ENCODE measurements around the gene PEX3.
A peak's percentile ranks its signal among the peaks of the same experiment; 100 is the strongest.
"Not testable (repeated sequence)": the region's sequence is repeated elsewhere in the genome, so short reads cannot be mapped to it uniquely, and the experiment has no call there.

Gene PEX3

DNA sequence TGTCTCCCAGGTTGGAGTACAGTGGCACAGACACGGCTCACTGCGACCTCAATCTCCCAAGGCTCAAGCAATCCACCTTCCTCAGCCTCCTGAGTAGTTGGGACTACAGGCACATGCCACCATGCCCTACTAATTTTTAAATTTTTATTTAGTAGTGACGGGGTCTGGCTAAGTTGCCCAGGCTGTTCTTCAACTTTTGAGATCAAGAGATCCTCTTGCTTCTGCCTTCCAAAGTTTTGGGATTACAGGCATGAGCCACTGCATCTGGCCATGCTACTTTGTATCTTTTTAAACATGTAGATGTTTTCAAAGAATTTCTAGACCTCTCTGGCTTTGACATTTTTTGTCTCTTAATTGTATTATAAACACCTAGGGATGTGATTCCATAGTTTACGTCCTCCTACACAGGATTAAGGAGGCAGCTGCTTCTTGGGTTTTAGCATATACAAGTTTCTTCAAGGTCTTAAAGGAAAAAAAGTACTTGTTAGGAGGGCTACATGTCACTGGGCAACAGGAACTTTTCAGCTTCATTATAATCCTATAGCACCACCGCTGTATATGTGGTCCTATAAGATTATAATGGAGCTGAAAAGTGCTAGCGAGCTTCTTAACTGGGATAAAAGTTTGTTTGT, 1.4 kb upstream of the PEX3 start:
- DNase-seq = no peak

DNA sequence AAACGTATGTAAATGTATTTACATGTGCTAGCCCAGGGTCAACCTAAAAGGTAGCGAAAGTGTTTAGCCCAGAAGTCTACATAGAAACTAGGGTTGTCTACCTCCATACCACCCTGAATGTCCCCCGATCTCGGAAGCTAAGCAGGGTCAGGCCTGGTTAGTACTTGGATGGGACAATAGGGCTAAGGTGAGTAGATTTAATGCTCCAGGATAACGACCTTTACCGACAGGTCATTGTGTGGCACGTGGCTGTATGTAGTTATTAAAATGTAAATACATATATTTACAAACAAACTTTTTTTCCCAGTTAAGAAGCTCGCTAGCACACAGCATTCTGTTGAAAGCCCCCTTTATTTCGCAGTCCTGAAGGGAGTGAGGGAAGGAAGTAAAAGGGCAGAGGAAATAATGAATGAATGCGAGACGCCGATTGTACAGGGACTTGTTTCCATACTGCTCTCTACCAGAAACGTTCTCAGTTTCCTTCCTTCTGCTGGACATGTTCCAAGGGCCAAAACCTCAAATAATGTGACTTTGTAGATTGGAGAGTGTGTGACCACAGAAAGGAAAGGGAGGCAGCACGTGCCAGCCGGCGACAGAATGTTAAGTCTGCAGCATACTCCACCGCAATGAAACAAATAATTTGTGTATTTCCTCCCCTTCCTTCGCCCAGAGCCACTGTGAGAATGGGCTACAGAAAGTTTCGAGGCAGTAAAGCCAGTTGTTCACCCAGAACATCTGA, 722 bp upstream of the PEX3 start:
- peak; percentile 43 for DNase-seq

- DNase-seq = no peak
These were observed 926 bp downstream of the PEX3 start for GRCh38 chr6:143451531-143451930.

GRCh38 chr6:143457563-143458359, 7.2 kb downstream of the PEX3 start:
- no peak for DNase-seq

DNA sequence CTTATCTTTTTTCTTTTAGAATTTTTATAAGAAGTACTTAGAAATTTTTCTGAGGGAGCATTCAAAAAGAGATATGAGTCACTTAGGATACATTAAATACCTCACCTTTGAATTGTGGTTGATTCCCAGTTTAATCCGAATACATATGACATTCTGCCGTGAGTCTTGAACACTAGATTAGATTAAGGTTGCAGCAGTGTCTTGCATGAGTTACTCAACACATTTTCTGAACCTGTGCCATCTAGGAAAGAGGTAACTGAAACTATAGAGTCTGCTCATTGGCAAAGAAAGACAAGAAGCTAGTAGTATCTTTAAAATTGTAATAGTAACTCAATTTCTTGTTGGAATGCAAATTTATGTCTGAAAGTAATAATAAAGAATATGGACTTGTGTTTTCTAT, 14.9 kb downstream of the PEX3 start:
- DNase-seq = no peak

- DNase-seq = no peak
These were observed 17.4 kb downstream of the PEX3 start for GRCh38 chr6:143468026-143468425.

GRCh38 chr6:143468823-143469222, 18.2 kb downstream of the PEX3 start:
- DNase-seq = not testable (repeated sequence)

- no peak for DNase-seq
These were observed 21.2 kb downstream of the PEX3 start for GRCh38 chr6:143471822-143472221.

- DNase-seq = no peak
These were observed 25.9 kb downstream of the PEX3 start for GRCh38 chr6:143476545-143476944.

DNA sequence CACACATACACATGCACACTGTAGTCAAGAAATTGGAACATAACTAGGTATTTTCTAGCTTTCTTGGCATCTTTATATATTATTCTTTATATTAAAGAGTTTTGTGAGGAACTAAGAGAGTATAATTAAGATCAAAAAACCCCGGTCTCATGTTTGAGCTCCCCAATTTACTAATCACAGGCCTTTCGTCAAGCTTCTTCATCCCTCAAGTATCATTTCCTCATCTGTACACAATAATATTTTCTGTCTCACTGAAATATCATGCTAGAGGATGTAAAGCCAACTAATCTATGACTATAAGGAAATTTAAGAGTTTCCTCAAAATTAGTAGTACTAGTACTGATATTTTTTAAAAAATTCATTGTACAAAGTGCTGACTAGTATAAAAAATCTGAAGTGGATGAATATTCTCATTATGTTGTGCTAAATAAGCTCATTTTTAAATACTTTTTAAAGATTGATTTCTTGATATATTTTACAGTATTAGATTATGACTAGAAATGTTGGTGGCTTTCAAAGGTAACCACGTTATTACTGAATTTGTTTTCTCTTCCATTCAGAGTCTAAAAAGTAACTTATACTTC, 28.0 kb downstream of the PEX3 start:
- no peak for DNase-seq

- no peak for DNase-seq
These were observed 32.0 kb downstream of the PEX3 start for GRCh38 chr6:143482593-143482992.

- no peak for DNase-seq
These were observed 35.4 kb downstream of the PEX3 start for GRCh38 chr6:143485967-143486366.

DNA sequence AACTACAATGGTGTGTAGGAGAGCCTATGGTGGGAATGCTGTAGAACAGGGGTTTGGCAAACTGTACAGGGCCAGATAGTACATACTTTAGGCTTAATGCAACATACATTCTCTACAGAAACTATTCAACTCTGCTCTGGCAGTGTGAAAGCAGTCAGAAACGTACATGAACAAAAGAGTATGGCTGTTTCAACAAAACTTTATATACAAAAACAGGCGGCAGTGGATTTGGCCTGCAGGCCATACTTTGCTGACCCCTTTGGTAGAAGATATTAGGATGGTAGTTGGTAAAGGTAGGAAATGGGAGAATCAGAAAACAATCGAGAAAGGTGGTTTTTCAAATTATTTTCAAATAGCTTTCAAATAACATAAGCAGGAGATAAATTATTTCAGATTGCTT, 36.1 kb downstream of the PEX3 start:
- no peak for DNase-seq

GRCh38 chr6:143490244-143490643, 39.6 kb downstream of the PEX3 start:
- DNase-seq = no peak

GRCh38 chr6:143490775-143491174, 40.2 kb downstream of the PEX3 start:
- DNase-seq = no peak

- no peak for DNase-seq
These were observed 46.4 kb downstream of the PEX3 start for GRCh38 chr6:143496974-143497373.

DNA sequence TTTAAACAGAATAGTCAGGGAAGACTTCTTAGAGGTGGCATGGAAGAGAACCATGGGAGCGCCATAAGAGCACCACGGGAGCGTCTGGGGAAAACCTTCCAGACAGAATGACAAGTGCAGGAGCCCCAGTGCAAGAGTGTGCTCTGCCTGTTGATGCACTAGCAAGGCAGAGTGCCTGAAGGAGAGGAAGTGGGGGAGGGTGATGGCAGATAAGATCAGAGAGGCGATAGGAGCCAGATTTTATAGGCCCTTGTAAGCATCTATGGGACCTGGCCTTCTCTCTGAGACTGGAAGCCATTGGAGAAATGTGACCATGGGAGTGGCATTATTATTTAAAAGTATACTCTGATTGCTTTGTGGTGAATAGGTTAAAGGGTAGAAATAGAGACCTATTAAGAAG, 47.8 kb downstream of the PEX3 start:
- DNase-seq = no peak

DNA sequence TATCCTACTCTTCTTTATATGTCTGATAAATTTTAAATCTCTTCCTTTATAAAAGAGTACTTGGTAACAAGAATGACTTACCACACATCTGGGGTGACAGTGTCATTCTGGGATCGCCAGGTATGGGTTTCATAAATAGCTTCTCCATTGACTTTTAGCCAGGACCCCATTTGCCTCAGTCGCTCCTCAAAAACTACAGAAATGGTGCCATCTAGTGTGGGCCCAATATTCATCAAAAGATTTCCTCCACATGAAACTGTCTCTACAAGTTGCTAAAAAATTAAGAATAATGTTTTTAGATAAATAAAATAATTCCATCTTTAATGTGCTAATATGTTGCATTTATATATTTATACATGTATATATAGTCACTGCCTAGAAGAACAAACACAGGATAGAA, 51.2 kb downstream of the PEX3 start:
- no peak for DNase-seq

- DNase-seq = no peak
These were observed 53.8 kb downstream of the PEX3 start for GRCh38 chr6:143504369-143504768.

DNA sequence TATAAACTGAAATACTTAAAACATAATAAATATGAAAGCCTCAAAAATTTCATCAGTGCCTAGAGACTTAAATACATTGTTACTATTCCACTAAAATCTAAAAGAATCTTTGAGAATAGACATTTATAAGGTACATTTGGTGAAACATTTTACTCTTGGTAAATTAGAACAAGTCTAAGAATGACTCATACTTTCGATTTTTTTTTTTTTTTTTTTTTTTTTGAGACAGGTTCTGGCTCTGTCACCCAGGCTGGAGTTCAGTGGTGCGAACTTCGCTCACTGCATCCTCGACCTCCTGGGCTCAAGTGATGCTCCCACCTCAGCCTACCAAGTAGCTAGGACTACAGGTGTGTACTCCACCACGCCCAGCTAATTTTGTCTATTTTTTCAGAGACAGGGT, 54.5 kb downstream of the PEX3 start:
- no peak for DNase-seq

GRCh38 chr6:143505537-143505936, 54.9 kb downstream of the PEX3 start:
- no peak for DNase-seq

GRCh38 chr6:143506199-143506598, 55.6 kb downstream of the PEX3 start:
- no peak for DNase-seq

DNA sequence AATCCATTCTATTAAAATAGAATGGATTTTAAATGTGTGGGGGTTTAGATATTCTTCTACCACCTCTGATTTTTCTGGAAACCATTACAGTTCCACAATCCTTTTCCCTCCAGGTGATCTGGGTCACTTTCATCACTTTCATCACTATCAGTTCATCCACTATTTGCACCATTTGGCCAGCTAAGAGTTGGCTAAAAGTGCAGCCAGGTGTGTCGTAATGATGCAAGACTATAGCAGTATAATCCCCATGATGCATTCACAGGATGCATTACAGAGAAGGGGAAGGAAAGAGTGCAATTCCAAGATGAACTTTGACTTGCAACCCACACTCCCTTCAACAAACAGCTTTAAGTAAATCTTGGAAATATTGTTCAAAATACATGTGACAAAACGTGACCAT, 56.0 kb downstream of the PEX3 start:
- DNase-seq = no peak

Measured in T-helper 9 cell (primary cell).